ENCODE measurements around the gene RASL12.
"Not testable (repeated sequence)": the region's sequence is repeated elsewhere in the genome, so short reads cannot be mapped to it uniquely, and the experiment has no call there.

RASL12 gene

DNA sequence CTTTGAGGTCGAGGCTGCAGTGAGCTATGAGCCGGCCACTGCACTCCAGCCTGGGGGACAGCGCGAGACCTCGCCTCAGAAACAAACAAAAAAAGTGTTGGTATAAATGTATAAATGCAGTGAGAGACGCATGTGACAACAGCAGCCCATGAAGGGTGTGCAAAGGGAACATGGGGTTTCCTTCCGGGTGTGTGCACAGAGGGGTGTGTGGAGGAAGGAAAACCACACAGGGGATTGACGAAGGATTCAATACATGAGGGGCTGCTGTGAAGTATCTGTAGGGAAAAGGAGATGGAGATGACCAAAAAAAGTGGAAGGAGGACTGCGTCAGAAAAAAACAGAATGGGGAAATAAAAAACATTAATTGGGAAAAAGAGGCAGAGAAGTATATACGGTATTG lies 39.5 kb downstream of the RASL12 start:
- peak overlapping the region; percentile 99 for H3K4me3 ChIP-seq
- DNase-seq (ENCODE audit: low spot score): no peak
- H3K27ac ChIP-seq: no peak overlapping the region

DNA sequence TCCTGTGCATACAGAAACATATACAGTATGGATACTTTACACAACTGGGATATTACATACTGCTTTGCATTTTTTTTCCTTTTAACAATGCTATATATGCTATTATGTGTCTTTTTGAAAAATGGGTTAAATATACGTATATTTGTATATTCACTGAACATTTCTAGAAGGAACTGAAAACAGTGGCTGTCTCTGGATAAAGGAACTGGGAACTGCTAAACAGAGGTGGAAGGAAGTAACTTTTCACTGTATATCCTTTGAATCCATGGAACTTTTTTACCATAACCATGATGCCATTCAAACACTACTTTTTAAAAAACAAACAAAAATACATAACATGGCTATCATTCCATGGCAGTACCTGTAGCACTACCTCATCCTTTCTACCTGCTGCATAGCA lies 40.2 kb downstream of the RASL12 start:
- H3K27ac ChIP-seq: no peak overlapping the region
- TF ChIP-seq, protein P1, sequence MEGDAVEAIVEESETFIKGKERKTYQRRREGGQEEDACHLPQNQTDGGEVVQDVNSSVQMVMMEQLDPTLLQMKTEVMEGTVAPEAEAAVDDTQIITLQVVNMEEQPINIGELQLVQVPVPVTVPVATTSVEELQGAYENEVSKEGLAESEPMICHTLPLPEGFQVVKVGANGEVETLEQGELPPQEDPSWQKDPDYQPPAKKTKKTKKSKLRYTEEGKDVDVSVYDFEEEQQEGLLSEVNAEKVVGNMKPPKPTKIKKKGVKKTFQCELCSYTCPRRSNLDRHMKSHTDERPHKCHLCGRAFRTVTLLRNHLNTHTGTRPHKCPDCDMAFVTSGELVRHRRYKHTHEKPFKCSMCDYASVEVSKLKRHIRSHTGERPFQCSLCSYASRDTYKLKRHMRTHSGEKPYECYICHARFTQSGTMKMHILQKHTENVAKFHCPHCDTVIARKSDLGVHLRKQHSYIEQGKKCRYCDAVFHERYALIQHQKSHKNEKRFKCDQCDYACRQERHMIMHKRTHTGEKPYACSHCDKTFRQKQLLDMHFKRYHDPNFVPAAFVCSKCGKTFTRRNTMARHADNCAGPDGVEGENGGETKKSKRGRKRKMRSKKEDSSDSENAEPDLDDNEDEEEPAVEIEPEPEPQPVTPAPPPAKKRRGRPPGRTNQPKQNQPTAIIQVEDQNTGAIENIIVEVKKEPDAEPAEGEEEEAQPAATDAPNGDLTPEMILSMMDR (IDR thresholded peaks at IDR 0.05): no peak
- no peak for DNase-seq (ENCODE audit: low spot score)
- peak overlapping the region; percentile 99 for H3K4me3 ChIP-seq

More for the DNA sequence above, 39.5 kb downstream of the RASL12 start:
- TF ChIP-seq, protein P1 (IDR thresholded peaks at IDR 0.05): no peak

- H3K4me3 ChIP-seq: no peak overlapping the region
- no peak for DNase-seq (ENCODE audit: low spot score)
- no peak overlapping the region for H3K27ac ChIP-seq
- TF ChIP-seq, protein P1 (IDR thresholded peaks at IDR 0.05): no peak
Measured at GRCh38 chr15:65026756-65027155, 41.0 kb downstream of the RASL12 start.

DNA sequence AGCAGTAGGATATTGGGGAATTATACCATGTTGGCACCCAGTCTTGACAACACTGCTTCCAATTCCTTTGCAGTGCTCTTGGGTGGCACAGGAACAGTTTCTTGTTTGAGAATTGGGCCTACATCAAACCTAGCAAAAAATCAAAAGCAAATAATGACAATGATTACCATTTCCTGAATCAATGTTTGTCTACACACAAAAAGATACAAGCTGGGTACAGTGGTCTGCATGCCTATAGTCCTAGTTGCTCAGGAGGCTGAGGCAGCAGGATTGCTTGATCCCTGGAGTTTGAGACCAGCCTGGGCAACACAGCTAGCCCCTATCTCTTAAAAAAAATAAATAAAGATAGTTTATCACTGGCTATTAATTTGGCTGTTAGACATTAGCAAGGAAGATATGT lies 46.3 kb downstream of the RASL12 start:
- H3K27ac ChIP-seq: no peak overlapping the region
- H3K4me3 ChIP-seq: no peak overlapping the region
- TF ChIP-seq, protein P1 (IDR thresholded peaks at IDR 0.05): no peak
- no peak for DNase-seq (ENCODE audit: low spot score)

DNA sequence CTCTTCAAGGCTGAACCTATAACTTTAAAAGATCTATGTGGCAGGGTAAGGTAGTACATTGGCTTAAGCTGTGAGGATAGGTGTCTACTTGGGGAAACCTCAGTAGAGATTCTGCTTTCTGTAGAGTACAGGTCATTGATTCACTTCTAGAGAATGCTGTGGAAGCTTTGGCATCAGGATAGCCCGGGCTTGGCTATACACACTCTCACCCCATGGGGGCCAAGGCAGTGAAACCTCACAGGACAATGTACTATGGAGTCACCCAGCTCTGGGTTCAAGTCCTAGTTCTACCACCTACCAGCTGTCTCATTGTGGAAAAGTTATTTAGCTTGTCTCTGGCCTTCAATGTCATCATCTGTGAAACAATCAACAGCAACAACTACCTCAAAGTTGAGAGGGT lies 47.4 kb downstream of the RASL12 start:
- Histone ChIP-seq H3K27ac (no peak overlapping the region), H3K4me3 (no peak overlapping the region)
- DNase-seq (ENCODE audit: low spot score): no peak
- TF ChIP-seq, protein P1 (IDR thresholded peaks at IDR 0.05): no peak

- not testable (repeated sequence) for DNase-seq (ENCODE audit: low spot score); H3K4me3 ChIP-seq; H3K27ac ChIP-seq
Measured at GRCh38 chr15:65011198-65011597, 56.6 kb downstream of the RASL12 start.

DNA sequence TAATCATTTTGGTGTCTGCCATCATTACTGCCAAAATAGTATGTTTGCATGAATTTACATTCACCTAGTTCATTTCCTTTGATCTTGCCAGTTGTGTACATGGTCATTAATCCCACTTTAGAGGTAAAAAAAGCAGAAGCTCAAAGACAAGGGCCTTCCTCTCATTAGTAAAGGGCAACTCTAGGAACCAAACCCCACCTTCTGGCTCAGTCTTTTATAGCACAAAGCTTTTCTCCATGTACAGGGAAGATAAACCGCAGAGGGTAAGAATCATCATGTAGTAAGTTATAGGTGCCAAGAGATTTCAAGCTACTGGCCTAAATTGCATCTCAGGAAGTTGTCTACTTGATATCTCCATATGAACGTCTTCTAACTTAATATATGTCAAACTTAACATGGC lies 58.8 kb downstream of the RASL12 start:
- TF ChIP-seq, protein P1 (IDR thresholded peaks at IDR 0.05): no peak
- H3K27ac ChIP-seq: no peak overlapping the region
- DNase-seq (ENCODE audit: low spot score): no peak
- no peak overlapping the region for H3K4me3 ChIP-seq

GRCh38 chr15:65006876-65007275 lies 60.9 kb downstream of the RASL12 start:
- H3K27ac ChIP-seq: no peak overlapping the region

More at GRCh38 chr15:65006876-65007275, 60.9 kb downstream of the RASL12 start:
- TF ChIP-seq, protein P1 (IDR thresholded peaks at IDR 0.05): no peak
- no peak for DNase-seq (ENCODE audit: low spot score)
- H3K4me3 ChIP-seq: no peak overlapping the region

Data from coronary artery (tissue), 2 donors.